NT2/D1 (cell line): Measurements from ENCODE around the gene ATP5MC3.
A peak's percentile ranks its signal among the peaks of the same experiment; 100 is the strongest.
"Not testable (repeated sequence)": the region's sequence is repeated elsewhere in the genome, so short reads cannot be mapped to it uniquely, and the experiment has no call there.

ENCODE experiments used
- DNase-seq: peaks from one replicate; pipeline ENCODE4 v3.0.0-alpha.2; 2011; ENCODE audit warnings: low read depth, low spot score
- H3K27me3 ChIP-seq: 2 replicates; pipeline ENCODE4 v1.6.0; 2011; ENCODE audit warnings: mild to moderate bottlenecking; ENCODE audit not compliant: insufficient read length, insufficient read depth
- H3K36me3 ChIP-seq: 2 replicates; pipeline ENCODE4 v1.6.1; 2011; ENCODE audit warnings: mild to moderate bottlenecking, low read length, mixed read lengths; ENCODE audit not compliant: insufficient read depth, insufficient read length
- H3K4me1 ChIP-seq: 2 replicates; pipeline ENCODE4 v1.5.1; 2011; ENCODE audit not compliant: insufficient read depth, insufficient read length
- H3K4me3 ChIP-seq: 2 replicates; pipeline ENCODE4 v1.5.1; 2011; ENCODE audit warnings: low read depth; ENCODE audit not compliant: insufficient read length
- H3K9ac ChIP-seq: 2 replicates; pipeline ENCODE4 v1.6.0; 2011; ENCODE audit warnings: low read depth; ENCODE audit not compliant: insufficient read length
- H3K9me3 ChIP-seq: 2 replicates; pipeline ENCODE4 v1.5.1; 2011; ENCODE audit warnings: mild to moderate bottlenecking, low read length; ENCODE audit not compliant: insufficient read depth
- SUZ12 ChIP-seq: IDR thresholded peaks from 2 replicates; pipeline ENCODE4 v1.6.1; 2011; ENCODE audit not compliant: insufficient read length, insufficient read depth; ENCODE audit errors: extremely low read depth
- YY1 ChIP-seq: IDR thresholded peaks from 2 replicates; pipeline ENCODE4 v1.6.1; 2011; ENCODE audit not compliant: insufficient read length, insufficient read depth
- ZNF274 ChIP-seq: IDR thresholded peaks from 2 replicates; pipeline ENCODE4 v1.6.1; 2011; ENCODE audit warnings: mild to moderate bottlenecking, low read depth, low read length

The ATP5MC3 gene

DNA sequence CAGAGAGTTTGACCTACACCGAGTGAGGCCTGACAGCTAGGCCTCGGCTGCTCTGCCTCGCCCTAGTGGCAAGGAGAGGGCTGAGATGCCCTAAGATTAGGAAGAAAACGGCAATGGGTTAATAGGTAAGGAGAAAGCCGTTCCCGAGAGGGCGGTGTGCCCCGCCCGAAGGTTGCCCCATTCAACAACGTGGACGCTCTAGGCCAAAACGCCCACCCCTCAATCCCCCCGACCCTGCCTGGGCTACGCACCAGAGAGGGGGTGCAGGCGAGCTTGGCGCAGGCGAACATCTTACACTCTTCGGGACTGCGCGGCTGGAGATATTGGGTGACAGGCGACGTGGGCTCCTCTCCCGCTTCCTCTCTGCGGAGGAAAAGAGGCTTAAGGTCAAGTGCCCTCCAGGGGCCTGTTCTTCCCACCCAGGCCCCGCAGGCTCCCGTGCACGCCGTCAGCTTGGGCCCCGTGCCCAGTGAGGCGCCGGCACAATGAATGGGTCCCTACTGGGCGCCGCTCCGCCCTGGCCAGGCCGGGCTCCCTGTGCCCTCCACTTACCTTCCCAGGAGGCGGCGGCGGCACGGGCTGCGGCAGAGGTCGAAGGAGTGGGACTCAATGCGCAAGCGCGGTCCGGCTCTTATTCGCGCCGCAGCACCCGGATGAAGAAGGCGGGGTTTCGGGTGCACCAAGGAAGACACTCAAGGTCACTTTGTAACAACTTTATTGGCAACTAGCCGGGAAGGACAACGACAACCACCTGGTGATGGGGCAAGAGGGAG is at the start of gene ATP5MC3:
ATP5MC3 (minus strand) TSS at position 607 of the 773 bp plus-strand sequence; CDS start at position 290, 317 bp downstream.
- peak; percentile 95 for DNase-seq
- Histone ChIP-seq H3K4me1 (no peaks in the 10 kb centered on the region), H3K9me3 (no peaks in the 10 kb centered on the region), H3K36me3 (peaks cover 47% of the 10 kb centered on the region), H3K27me3 (no peaks in the 10 kb centered on the region), H3K9ac (peak within 1 kb of the TSS; percentile 100), H3K4me3 (peak within 1 kb of the TSS; percentile 98)
- no peak for TF ChIP-seq YY1
- TF ChIP-seq ZNF274: no peak

DNA sequence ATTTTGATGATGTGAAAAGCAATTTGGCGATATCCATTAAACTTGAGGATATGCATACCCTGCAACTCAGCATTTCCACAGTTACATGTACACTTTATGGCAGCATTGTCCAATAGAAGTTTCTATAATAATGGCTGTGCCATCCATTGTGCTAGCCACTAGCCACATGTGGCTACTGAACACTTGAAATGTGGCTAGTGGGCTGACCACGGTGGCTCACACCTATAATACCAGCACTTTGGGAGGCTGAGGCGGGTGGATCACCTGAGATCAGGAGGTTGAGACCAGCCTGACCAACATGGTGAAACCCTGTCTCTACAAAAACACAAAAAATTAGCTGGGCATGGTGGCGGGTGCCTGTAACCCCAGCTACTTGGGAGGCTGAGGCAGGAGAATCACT is 47.1 kb upstream of the ATP5MC3 start:
- not testable (repeated sequence) for H3K4me1 ChIP-seq, DNase-seq, H3K36me3 ChIP-seq, H3K4me3 ChIP-seq, H3K9ac ChIP-seq, H3K9me3 ChIP-seq, H3K27me3 ChIP-seq

DNA sequence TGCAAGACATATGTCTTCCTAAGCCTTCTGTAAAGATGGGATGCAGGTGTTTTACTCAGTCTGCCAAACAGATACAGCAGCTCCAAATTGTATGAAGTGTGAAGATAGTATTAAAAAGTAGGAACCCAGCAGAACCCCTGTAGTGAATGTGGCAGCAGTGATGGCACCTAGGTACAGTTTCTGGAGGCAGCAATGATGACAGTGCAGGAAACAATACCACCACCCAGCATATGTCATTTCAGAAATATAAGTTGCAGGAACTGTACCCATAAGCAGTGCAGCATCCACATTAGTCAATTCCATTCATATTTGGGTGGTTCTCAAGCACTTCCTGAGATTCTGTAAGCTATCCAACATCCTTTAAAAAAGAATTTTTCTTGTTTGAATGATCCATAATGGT is 46.7 kb upstream of the ATP5MC3 start:
- no peaks in the 10 kb centered on the region for H3K36me3 ChIP-seq

DNA sequence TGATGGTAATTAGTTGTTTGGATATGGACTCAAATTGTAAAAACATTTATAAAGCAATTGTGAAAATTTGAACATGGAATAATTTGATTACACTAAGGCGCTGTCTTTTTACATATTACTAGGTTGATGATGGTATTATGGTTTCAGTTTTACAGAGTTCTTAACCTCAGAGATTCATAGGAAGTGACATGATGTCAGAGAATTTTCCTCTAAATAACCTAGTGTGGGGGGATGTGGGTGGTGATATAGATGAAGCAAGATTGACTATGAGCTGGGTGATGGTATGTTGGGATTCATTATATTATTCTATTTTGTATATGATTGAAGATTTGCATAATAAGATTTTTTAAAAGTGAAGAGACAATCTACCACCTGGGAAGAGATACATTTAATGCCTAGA is 45.9 kb upstream of the ATP5MC3 start:
- Histone ChIP-seq H3K4me1 (no peaks in the 10 kb centered on the region), H3K9me3 (no peaks in the 10 kb centered on the region), H3K27me3 (no peaks in the 10 kb centered on the region), H3K4me3 (no peak overlapping the region), H3K9ac (no peak overlapping the region), H3K36me3 (no peaks in the 10 kb centered on the region)
- DNase-seq: no peak
- no peak for TF ChIP-seq SUZ12
- no peak for TF ChIP-seq ZNF274
- TF ChIP-seq YY1: no peak

More for the DNA sequence above, 46.7 kb upstream of the ATP5MC3 start:
- no peak for DNase-seq
- Histone ChIP-seq H3K9ac (no peak overlapping the region), H3K9me3 (no peaks in the 10 kb centered on the region), H3K4me1 (no peaks in the 10 kb centered on the region), H3K27me3 (no peaks in the 10 kb centered on the region), H3K4me3 (no peak overlapping the region)
- TF ChIP-seq YY1 (no peak), SUZ12 (no peak), ZNF274 (no peak)

DNA sequence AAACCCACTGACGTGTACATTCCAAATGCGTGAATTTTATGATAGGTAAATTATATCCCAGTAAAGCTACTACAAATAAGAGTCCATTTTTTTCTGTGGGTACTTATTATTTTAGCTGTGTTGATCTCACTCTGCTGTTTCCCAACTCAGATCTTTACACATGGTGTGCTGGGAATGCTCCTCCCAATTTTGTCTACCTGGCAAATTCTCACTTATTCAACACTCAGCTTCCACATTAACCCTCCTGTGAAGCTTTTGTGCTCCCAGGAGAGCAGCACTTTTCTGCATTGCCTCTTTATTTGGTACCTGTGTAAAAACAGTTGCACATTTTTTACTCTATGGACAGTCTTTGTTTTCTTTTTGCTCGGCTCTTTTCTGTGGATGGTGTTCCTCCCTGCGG is 38.6 kb upstream of the ATP5MC3 start:
- Histone ChIP-seq H3K27me3 (no peaks in the 10 kb centered on the region), H3K9me3 (no peaks in the 10 kb centered on the region), H3K9ac (no peak overlapping the region), H3K4me3 (no peak overlapping the region), H3K4me1 (no peaks in the 10 kb centered on the region), H3K36me3 (no peaks in the 10 kb centered on the region)
- TF ChIP-seq YY1 (no peak), ZNF274 (no peak), SUZ12 (no peak)
- DNase-seq: no peak

DNA sequence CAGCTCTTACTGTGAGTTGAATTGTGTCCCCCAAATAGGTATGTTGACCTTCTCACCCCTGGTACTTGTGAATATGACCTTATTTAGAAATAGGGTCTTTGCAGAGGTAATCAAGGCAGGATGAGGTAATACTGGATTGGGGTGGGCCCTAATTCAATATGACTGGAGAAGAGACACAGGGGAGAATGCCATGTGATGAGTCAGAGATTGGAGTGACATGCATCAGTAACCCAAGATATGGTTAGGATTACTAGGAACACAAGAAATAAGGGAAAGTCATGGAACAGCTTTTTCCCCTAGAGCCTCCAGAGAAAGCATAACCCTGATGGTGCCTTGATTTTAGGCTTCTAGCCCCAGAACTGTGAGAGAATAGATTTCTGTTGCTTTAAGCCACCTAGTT is 37.0 kb upstream of the ATP5MC3 start:
- no peak for TF ChIP-seq ZNF274
- no peak for TF ChIP-seq YY1
- H3K4me1 ChIP-seq: no peaks in the 10 kb centered on the region
- no peaks in the 10 kb centered on the region for H3K9me3 ChIP-seq
- DNase-seq: no peak
- H3K4me3 ChIP-seq: no peak overlapping the region
- H3K27me3 ChIP-seq: no peaks in the 10 kb centered on the region
- H3K36me3 ChIP-seq: no peaks in the 10 kb centered on the region
- no peak overlapping the region for H3K9ac ChIP-seq

DNA sequence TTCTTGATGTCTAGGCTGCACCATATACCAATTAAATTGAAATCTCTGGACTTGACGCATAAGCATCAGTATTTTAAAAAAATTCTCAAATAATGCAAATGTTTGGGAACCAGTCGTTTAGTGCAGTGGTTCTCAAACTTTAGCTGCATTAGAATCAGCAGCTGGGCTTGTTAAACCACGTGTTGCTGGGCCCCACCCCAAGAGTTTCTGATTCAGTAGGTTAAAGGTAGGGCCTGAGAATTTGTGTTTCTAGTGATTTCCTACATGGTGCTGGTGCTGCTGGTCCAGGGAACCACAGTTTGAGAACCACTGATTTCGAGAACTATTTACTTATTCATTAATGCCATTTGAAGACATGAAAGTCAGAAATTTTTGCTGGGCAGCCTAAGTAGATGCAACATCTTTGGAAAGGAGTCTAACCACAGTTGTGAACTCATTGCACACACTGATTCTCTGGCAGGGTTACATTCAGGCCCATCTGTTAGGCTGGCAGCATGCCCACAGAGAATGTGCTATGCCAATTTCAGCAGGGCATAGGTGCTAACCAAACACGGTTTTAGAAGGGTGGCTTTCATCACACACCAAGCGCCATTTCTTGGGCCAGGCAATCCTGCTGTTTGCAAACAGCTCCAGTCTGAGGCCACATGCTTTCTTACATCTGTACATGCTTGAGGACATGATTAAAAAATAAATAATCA is 26.4 kb upstream of the ATP5MC3 start:
- no peak overlapping the region for H3K4me3 ChIP-seq
- no peak for DNase-seq
- H3K27me3 ChIP-seq: no peaks in the 10 kb centered on the region
- no peaks in the 10 kb centered on the region for H3K4me1 ChIP-seq
- TF ChIP-seq ZNF274 (no peak), SUZ12 (no peak), YY1 (no peak)
- no peaks in the 10 kb centered on the region; the same call in 1 of the 2 replicates for H3K9me3 ChIP-seq
- no peak overlapping the region for H3K9ac ChIP-seq
- H3K36me3 ChIP-seq: no peaks in the 10 kb centered on the region

DNA sequence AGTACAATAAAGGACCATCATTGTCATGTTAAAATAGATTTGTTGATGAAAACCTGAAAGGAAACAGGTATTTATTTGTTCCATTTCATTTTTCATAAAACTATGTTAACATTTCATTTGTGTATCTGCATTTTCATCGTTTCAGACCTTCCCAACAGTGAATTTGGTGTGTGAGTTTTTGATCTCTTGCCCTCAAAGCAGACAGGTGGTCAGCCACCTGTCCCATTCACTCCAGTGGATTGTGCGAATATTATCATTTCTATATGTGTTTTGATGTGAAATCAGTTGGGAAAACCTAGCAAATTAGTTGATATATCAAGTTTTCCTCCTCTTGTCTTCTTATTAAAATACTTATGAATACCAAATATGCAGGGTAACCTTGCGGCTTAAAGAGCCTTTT is 25.4 kb upstream of the ATP5MC3 start:
- TF ChIP-seq SUZ12 (no peak), YY1 (no peak), ZNF274 (no peak)
- no peak for DNase-seq
- Histone ChIP-seq H3K9me3 (no peaks in the 10 kb centered on the region), H3K27me3 (no peaks in the 10 kb centered on the region), H3K4me1 (no peaks in the 10 kb centered on the region), H3K4me3 (no peak overlapping the region), H3K9ac (no peak overlapping the region), H3K36me3 (no peaks in the 10 kb centered on the region)
